Hepatocyte (in vitro differentiated cells): Measurements from ENCODE around the gene AGBL4.

Source experiments
- EZH2 ChIP-seq: fragments of 200-600 bp; sonication (generic); IDR thresholded peaks from 2 replicates; pipeline ENCODE4 v1.6.1; 2016; ENCODE audit warnings: antibody characterized with exemption, mild to moderate bottlenecking, borderline replicate concordance
- TF ChIP-seq, protein P1 (sequence below): fragments of 200-600 bp; sonication (generic); IDR thresholded peaks from 2 replicates; pipeline ENCODE4 v1.5.1; 2016; ENCODE audit warnings: antibody characterized with exemption, mild to moderate bottlenecking; ENCODE audit not compliant: poor library complexity

GRCh38 chr1:49125746-49126145, 898.0 kb downstream of the AGBL4 start:
- TF ChIP-seq, protein P1, sequence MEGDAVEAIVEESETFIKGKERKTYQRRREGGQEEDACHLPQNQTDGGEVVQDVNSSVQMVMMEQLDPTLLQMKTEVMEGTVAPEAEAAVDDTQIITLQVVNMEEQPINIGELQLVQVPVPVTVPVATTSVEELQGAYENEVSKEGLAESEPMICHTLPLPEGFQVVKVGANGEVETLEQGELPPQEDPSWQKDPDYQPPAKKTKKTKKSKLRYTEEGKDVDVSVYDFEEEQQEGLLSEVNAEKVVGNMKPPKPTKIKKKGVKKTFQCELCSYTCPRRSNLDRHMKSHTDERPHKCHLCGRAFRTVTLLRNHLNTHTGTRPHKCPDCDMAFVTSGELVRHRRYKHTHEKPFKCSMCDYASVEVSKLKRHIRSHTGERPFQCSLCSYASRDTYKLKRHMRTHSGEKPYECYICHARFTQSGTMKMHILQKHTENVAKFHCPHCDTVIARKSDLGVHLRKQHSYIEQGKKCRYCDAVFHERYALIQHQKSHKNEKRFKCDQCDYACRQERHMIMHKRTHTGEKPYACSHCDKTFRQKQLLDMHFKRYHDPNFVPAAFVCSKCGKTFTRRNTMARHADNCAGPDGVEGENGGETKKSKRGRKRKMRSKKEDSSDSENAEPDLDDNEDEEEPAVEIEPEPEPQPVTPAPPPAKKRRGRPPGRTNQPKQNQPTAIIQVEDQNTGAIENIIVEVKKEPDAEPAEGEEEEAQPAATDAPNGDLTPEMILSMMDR: no peak
- no peak for TF ChIP-seq EZH2
